ENCODE measurements around the gene AK1.

Gene AK1

GRCh38 chr9:127852829-127853228, 24.6 kb downstream of the AK1 start:
- Histone ChIP-seq H3K9me3 (peaks cover 5% of the 10 kb centered on the region; the same call in 1 of the 2 replicates), H3K36me3 (no peaks in the 10 kb centered on the region), H3K4me3 (ENCODE audit: low read depth, low read length) (no peak overlapping the region), H3K4me1 (peaks cover 2% of the 10 kb centered on the region), H3K27me3 (no peaks in the 10 kb centered on the region)
- DNase-seq, result no peak
- TF ChIP-seq, protein P1, sequence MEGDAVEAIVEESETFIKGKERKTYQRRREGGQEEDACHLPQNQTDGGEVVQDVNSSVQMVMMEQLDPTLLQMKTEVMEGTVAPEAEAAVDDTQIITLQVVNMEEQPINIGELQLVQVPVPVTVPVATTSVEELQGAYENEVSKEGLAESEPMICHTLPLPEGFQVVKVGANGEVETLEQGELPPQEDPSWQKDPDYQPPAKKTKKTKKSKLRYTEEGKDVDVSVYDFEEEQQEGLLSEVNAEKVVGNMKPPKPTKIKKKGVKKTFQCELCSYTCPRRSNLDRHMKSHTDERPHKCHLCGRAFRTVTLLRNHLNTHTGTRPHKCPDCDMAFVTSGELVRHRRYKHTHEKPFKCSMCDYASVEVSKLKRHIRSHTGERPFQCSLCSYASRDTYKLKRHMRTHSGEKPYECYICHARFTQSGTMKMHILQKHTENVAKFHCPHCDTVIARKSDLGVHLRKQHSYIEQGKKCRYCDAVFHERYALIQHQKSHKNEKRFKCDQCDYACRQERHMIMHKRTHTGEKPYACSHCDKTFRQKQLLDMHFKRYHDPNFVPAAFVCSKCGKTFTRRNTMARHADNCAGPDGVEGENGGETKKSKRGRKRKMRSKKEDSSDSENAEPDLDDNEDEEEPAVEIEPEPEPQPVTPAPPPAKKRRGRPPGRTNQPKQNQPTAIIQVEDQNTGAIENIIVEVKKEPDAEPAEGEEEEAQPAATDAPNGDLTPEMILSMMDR (IDR thresholded peaks at IDR 0.05; ENCODE audit: low read depth, low read length), result no peak

- Histone ChIP-seq H3K9me3 (peaks cover 5% of the 10 kb centered on the region; the same call in 1 of the 2 replicates), H3K4me1 (peaks cover 8% of the 10 kb centered on the region), H3K27me3 (no peaks in the 10 kb centered on the region), H3K36me3 (no peaks in the 10 kb centered on the region), H3K4me3 (ENCODE audit: low read depth, low read length) (no peak overlapping the region)
- TF ChIP-seq, protein P1 (IDR thresholded peaks at IDR 0.05; ENCODE audit: low read depth, low read length), result no peak
- no peak for DNase-seq
Measured at GRCh38 chr9:127850286-127850830, 27.1 kb downstream of the AK1 start.

DNA sequence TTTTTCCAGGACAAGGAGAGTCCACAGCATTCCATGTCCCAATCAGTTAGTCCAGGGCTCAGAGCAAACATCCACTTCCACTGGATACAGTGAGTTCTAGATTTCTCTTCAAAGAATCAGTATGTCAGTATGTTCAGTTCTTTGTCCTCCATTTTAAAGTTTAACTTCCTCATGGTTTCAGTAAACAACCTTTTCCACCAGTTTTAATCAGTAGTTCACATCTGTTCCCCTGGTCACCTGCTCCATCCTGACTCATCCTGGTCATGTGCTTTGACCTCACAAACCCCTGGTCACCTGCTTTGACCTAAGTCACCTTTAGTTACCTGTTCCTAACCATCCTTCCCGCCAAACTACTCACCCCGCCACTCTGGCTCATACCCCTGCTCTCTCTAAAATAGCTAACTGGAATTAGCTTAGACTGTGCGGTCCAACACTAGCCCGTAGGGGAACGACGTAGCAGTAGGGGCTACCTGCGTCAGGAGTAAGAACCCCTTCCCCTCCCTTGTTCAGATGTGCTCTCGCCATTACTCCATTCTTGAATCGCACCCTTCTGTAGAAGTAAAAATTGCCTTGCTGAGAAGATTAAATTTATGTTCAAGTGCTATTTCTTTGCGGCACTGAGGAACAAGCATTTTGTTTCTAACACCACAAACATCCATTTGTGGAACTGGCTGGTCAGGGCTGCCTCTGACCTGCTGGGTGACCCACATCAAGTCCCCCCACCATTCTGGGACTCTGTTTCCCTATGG, 28.5 kb downstream of the AK1 start:
- DNase-seq, result no peak
- H3K27me3 ChIP-seq, result no peaks in the 10 kb centered on the region
- H3K4me1 ChIP-seq, result peaks cover 8% of the 10 kb centered on the region
- H3K36me3 ChIP-seq, result no peaks in the 10 kb centered on the region
- TF ChIP-seq, protein P1 (IDR thresholded peaks at IDR 0.05; ENCODE audit: low read depth, low read length), result no peak
- no peak overlapping the region for H3K4me3 ChIP-seq (ENCODE audit: low read depth, low read length)
- peaks cover 5% of the 10 kb centered on the region; the same call in 1 of the 2 replicates for H3K9me3 ChIP-seq

DNA sequence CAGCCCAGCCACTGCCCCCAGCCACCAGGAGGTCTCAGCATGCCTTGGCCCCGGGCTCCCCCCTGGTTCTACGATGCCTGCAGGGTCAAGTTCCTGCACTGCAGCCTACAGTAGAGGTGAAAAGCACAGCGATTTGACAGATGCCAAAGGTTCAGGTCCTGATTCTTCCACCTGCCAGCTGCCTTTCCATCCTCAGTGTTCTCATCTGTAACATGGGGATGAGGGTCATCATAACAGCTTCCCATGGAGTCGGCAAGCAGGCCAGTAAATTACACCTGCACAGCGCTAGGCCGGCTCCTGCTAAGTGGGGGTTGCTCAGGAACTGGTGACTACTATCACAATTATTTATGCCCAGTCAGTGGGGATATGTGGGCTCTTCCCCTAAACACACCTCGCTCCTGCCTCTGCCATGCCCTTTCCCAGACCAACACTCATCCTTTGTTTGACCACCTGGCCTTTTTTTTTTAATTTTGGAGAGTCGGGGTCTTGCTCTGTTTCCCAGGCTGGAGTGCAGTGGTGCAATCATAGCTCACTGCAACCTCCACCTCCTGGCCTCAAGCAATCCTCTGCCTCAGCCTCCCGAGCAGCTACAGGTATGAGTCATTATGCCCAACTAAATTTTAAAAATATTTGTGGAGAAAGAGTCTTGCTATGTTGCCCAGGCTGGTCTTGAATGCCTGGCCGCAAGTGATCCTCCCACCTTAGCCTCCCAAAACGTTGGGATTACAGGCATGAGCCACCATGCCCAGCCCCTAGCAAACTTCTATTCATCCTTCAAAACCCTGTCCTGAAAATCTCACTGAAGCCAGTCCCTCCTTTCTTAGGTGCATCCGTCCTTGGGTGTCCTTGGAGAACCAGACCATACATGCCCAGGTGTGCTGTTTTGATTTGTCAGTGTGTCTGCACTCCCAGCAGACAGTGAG, 29.4 kb downstream of the AK1 start:
- Histone ChIP-seq H3K27me3 (no peaks in the 10 kb centered on the region), H3K9me3 (peaks cover 5% of the 10 kb centered on the region; the same call in 1 of the 2 replicates), H3K4me3 (ENCODE audit: low read depth, low read length) (no peak overlapping the region), H3K4me1 (peaks cover 8% of the 10 kb centered on the region), H3K36me3 (no peaks in the 10 kb centered on the region)
- TF ChIP-seq, protein P1 (IDR thresholded peaks at IDR 0.05; ENCODE audit: low read depth, low read length), result no peak
- no peak for DNase-seq

GRCh38 chr9:127847178-127847510, 30.3 kb downstream of the AK1 start:
- TF ChIP-seq, protein P1 (IDR thresholded peaks at IDR 0.05; ENCODE audit: low read depth, low read length), result no peak
- Histone ChIP-seq H3K36me3 (no peaks in the 10 kb centered on the region), H3K4me3 (ENCODE audit: low read depth, low read length) (no peak overlapping the region), H3K4me1 (peaks cover 8% of the 10 kb centered on the region), H3K27me3 (no peaks in the 10 kb centered on the region), H3K9me3 (peaks cover 5% of the 10 kb centered on the region; the same call in 1 of the 2 replicates)
- no peak for DNase-seq
